ENCODE measurements around the gene TCFL5.

The TCFL5 gene

GRCh38 chr20:62822788-62823651 lies 38.6 kb downstream of the TCFL5 start:
- DNase-seq (ENCODE audit: low read depth in 2 of 2): peak in 1 of 2 experiments; percentile 32

DNA sequence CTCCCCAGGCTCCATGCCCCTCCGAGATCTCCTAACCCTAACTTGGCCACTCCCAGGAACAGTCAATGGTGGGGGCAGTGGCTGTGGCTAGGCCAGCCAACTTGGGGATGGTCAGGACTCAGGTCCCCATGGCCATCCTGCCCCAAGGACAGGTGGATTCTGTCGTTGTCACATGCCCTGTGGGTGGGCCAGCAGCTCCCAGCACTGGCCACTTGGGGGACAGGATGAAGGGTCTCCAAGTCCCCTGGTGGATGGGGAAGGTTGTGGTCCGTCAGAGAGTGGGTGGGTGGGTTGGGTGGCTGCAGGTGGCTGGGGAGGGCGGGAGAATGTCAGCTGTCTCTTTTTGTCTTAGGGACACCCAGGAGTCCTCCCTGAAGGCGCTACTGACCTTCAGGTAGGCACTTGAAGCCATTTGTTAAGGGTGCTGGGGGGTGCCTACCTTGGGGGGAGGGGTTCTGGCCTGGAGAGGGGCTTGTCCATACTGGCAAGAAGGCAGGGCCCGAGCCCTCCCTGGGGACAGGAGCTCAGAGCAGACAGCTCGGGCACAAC lies 39.3 kb downstream of the TCFL5 start:
- no peak for DNase-seq (ENCODE audit: low read depth in 2 of 2)

DNA sequence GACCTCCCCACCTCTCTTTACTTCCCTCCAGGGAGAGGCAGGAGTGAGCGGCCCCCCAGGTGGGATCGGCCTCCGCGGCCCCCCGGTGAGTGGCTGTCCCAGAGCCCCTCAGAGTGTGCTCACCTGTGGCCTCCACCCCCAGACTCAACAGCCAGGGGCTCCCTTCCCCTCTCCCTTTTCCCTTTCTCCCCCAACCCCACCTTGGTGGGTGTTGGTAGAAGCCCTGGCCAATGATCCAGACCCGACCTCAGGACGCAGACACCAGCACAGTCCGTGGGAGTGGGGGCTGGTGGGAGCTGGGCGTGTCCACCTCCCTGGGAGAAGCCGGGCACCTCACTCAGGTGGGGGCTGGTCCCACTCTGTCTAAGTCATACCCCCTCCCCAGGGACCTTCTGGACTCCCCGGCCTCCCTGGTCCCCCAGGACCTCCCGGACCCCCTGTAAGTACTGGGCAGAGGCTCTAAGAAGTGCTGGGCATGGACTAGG lies 39.9 kb downstream of the TCFL5 start:
- DNase-seq (ENCODE audit: low read depth in 2 of 2): no peak

DNA sequence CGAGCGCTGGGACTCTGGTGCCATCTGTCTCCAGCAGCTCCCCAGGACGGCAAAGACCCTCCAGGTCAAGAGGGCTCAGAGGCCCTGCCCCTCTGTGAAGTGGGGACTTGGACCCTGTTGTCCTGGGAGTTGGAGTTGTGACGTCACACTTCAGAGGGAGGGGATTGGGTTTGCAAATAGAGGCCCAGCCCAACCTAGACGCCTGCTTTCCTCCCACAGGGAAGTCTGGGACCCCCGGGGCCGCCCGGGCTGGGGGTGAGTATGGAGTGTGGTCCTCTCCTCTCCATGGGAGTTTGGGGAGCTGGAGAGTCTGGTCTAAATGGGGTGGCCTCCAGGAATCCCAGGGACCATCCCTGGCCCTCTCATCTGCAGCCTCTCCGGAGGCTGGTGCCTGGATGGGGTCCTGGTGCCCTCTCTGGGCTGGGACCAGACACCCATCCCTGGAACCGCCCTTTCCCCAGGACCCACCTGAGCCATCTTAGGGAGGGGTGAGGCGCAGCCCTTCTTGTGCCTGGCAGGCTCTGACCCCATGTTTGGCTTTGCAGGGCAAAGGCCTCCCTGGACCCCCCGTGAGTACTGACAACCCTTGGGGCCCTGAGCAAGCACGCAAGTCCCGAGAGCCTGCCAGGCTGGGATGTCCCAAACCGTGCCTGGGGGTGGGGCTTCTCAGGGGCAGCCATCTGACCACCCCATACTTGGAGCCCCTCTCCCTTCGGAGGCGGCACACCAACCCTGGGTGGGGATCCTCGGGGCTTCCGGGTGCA lies 40.5 kb downstream of the TCFL5 start:
- no peak for DNase-seq (ENCODE audit: low read depth in 2 of 2)

- DNase-seq (ENCODE audit: low read depth in 2 of 2): no peak
Observed at GRCh38 chr20:62820208-62820961, 41.2 kb downstream of the TCFL5 start.

- DNase-seq (ENCODE audit: low read depth in 2 of 2): no peak
Observed at GRCh38 chr20:62819494-62820174, 42.0 kb downstream of the TCFL5 start.

DNA sequence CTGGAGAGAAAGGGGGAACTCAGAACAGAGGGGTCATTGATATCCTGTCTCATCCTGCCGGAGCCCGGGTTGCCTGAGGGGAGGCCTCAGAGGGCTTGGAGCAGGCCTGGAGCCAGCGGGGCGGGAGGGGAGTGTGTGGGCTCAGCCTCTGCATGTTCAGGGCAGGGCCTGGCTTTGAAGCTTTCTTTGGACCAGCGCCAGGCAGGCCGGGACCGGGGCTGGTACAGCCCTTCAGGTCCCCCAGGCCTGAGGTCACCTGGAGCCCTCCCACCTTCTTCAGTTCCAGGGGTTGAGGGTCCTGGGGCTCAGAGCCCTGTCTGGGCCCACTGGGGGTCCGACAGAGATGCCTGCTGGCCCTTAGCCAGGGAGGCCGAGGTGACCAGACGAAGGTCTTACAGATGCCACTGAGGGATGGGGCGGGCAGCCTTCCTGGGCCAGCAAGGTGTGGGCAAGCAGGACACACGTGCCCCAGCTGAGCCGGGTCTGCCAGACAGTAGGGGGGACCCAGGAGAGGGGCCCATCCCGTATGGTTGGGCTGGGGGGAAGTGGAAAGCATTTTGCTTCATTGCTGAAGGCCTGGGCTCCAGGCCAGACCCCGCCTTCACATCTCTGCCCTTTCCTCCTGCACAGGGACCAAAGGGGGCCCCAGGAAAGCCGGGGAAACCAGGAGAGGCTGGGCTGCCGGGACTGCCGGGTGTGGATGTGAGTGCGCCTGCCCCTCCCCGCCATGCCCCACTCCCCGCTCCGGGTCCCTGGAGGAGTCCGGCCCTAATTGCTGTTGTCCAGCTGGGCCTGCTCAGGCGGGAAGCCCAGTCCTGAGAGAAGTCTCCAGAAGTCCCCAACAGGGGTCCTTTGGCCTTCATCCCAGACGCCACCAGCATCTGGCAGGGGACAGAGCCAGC lies 42.8 kb downstream of the TCFL5 start:
- no peak for DNase-seq (ENCODE audit: low read depth in 2 of 2)

DNA sequence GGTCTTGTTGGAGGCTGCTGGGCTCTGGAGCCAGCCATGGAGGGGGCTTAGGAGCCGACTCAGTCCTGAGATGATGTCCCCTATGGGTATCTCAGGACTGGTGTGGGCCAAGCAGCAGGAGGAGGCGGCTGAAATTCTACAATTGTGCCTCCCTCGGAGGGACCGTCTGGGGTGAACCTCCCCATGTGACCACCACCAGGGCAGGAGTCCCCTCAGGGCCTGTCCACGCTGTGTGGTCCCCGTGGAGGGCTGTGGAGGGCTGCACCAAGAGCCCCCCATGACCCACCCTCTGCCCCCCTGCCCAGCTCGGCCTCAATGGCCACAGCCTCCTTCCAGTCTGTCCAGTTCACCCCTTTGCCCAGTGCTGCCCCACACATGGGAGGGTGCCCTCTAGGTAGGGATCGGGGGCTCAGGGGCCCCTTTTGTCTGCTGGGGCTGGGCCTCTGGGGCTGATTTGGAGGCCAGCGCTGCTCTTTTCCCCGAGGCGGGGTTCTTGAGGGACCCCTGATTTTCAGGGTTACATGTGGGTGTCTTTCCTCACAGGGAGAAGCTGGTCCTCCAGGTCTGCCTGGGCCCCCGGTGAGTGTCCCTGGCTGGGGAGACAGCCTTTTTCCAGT lies 43.5 kb downstream of the TCFL5 start:
- no peak for DNase-seq (ENCODE audit: low read depth in 2 of 2)

DNA sequence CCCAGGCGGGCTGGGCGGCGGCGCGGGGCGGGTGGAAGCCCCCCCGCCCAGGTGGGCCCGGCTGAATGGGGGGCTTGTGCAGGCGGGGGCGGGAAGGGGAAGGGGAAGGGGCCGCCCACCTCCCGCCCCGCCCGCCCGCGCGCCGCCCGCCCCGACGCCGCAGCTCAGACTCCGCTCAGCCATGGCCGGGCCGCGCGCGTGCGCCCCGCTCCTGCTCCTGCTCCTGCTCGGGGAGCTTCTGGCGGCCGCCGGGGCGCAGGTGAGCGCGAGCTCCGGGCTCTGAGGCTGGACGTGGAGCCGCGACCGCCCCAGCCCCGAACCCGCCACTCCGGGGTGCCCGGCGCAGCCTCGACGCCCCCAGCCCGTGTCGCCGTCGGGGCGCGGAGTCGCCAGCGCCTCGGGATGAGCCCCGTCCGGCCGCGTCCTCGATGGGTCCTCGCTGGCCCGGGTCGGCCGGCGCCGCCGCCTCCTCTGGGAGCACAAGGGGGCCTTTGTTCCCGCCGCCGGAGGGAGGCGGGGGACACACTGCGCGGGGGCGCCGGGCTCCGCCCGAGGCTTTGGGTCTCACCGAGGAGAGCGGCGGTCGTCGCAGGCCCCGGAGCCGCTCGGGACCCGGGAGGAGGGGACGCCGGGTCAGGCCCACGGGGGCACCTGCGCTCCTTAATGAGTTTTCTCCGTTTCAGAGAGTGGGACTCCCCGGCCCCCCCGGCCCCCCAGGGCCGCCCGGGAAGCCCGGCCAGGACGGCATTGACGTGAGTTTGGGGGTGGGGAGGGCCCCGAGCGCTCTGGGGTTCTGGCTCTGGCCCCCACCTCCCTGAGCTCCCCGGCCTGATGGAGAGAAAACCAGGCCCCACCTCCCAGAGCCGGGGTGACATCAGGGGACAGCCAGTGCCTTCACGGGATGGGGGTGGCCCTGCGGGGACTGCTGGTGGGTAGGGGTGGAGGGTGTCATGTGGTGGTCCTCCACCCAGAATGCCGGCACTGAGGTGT lies 44.4 kb downstream of the TCFL5 start, which contains the start of gene COL9A3:
Gene COL9A3, plus strand, starts transcription at position 167 of the 990 bp plus-strand sequence. Its CDS starts 15 bp downstream, at position 182.
- no peak for DNase-seq (ENCODE audit: low read depth in 2 of 2)

- no peak for DNase-seq (ENCODE audit: low read depth in 2 of 2)
Observed at GRCh38 chr20:62816031-62816883, 45.4 kb downstream of the TCFL5 start.

- no peak for DNase-seq (ENCODE audit: low read depth in 2 of 2)
Observed at GRCh38 chr20:62815066-62815991, 46.3 kb downstream of the TCFL5 start.

- no peak for DNase-seq (ENCODE audit: low read depth in 2 of 2)
Observed at GRCh38 chr20:62814709-62815065, 46.9 kb downstream of the TCFL5 start.

- DNase-seq (ENCODE audit: low read depth in 2 of 2): no peak
Observed at GRCh38 chr20:62814060-62814708, 47.4 kb downstream of the TCFL5 start.

DNA sequence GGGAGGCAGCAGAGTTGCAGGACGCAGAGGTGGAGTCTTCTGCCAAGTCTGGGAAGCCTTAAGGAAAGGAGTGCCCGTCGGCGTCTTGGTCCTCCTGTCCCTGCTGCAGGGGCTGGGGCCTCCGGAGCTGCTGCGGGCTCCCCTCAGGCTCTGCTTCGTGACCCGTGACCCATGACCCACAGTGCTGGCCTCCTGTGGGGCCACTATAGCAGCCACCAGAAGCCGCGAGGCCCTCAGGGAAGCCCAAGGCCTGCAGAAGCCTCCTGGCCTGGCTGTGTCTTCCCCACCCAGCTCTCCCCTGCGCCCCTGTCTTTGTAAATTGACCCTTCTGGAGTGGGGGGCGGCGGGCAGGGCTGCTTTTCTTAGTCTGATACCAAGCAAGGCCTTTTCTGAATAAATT lies 48.0 kb downstream of the TCFL5 start:
- DNase-seq (ENCODE audit: low read depth in 2 of 2): no peak

DNA sequence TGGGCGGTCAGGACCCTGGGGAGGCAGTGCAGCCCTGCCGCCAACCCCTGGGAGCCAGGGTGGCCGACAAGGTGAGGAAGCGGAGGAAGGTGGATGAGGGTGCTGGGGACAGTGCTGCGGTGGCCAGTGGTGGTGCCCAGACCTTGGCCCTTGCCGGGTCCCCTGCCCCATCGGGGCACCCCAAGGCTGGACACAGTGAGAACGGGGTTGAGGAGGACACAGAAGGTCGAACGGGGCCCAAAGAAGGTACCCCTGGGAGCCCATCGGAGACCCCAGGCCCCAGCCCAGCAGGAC lies 48.8 kb downstream of the TCFL5 start:
- no peak for DNase-seq (ENCODE audit: low read depth in 2 of 2)
